ENCODE data around the gene LAMA5.

DNA sequence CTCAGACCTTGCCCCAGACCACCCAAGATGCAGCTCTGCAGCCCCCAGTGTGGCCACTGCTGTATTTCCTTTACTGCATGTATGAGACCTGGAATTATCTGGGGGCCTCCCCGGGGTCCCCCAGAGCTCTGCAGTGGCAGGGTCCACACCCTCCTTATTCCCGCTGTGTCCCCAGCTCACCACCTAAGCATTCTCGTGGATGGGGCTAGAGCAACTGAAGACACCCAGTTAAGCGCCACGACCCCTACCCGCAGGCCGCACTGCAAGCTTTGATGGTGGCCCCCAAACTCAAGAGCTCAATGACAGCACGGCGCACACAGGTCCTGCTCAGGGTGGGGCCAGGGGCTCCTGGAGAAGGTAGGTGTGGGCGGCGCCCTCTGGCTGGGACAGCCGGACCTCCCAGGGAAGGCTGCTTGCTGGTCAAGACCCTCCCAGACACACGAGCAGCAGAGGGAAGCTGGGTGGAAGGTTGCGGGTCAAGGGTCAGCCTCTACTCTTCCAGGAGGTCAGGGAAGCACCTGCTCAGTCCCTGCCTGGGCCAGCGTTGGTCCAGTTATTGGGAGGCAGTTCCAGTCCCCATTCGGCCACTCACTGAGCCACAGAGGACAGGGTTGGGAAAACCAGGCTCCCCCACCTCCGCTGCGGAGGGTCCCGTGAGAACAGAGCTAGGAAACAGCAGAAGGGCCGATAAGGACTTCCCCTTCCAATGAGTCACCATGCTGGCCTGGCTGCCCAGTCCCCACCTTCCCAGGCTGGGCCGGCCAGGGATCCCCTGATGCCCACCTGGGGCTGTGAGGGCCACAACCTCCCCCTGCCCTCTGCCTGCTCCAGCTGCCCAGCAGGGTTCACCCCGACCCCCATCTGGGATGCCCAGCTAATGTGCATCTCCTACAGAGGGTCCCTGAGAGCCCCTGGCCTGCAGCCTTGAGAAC, 2.9 kb downstream of the LAMA5 start:
- TF ChIP-seq, protein P1, sequence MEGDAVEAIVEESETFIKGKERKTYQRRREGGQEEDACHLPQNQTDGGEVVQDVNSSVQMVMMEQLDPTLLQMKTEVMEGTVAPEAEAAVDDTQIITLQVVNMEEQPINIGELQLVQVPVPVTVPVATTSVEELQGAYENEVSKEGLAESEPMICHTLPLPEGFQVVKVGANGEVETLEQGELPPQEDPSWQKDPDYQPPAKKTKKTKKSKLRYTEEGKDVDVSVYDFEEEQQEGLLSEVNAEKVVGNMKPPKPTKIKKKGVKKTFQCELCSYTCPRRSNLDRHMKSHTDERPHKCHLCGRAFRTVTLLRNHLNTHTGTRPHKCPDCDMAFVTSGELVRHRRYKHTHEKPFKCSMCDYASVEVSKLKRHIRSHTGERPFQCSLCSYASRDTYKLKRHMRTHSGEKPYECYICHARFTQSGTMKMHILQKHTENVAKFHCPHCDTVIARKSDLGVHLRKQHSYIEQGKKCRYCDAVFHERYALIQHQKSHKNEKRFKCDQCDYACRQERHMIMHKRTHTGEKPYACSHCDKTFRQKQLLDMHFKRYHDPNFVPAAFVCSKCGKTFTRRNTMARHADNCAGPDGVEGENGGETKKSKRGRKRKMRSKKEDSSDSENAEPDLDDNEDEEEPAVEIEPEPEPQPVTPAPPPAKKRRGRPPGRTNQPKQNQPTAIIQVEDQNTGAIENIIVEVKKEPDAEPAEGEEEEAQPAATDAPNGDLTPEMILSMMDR (IDR thresholded peaks at IDR 0.05) = no peak
- no peak for TF ChIP-seq EZH2 (IDR thresholded peaks at IDR 0.05; ENCODE audit: borderline replicate concordance, insufficient read depth, low read depth, low read length, poor library complexity, severe bottlenecking)

Data from B cell (primary cell).